GM19397 (cell line): ENCODE measurements around the gene TLR9.
"Not testable (repeated sequence)": the region's sequence is repeated elsewhere in the genome, so short reads cannot be mapped to it uniquely, and the experiment has no call there.

ENCODE experiments used
- ATAC-seq: cut with Tn5 transposase; IDR thresholded peaks from one replicate; pipeline ENCODE4 v1.9.1; 2021; ENCODE audit warnings: mild to moderate bottlenecking, moderate library complexity; ENCODE audit not compliant: unreplicated experiment

TLR9 gene

GRCh38 chr3:52196977-52197376 is 28.5 kb downstream of the TLR9 start:
- ATAC-seq, result no peak

GRCh38 chr3:52195823-52196331 is 29.6 kb downstream of the TLR9 start:
- no peak for ATAC-seq

GRCh38 chr3:52195291-52195597 is 30.2 kb downstream of the TLR9 start:
- no peak for ATAC-seq

DNA sequence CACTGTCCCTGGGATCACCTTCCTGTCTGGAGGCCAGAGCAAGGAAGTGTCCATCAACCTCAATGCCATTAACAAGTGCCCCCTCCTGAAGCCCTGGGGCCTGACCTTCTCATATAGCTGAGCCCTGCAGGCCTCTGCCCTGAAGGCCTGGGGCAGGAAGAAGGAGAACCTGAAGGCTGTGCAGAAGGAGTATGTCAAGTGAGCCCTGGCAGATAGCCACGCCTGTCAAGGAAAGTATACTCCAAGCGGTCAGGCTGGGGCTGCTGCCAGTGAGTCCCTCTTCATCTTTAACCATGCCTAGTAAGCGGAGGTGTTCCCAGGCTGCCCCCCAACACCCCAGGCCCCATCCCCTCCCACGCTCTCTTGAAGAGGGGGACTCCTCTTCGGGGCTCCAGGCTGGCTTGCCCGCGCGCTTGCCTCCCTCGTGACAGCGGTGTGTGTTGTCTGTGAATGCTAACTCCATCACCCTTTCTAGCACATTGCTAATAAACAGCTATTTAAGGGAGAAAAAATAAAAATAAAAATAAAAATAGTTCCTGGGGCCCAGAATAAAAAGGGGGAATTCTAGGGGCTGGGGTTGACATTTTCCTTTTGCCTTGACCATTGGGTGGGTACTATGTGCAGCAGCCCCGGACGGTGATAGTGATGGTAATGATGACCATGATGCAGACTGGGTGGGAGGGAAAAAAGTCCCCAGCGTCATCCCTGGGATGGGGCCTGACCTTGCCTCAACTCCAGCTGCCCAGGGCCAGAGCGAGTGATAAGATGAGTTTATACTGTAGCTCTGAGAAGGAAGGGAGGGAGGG is 30.8 kb downstream of the TLR9 start:
- ATAC-seq, result no peak

- no peak for ATAC-seq
Measured at GRCh38 chr3:52193065-52193464, 32.4 kb downstream of the TLR9 start.

DNA sequence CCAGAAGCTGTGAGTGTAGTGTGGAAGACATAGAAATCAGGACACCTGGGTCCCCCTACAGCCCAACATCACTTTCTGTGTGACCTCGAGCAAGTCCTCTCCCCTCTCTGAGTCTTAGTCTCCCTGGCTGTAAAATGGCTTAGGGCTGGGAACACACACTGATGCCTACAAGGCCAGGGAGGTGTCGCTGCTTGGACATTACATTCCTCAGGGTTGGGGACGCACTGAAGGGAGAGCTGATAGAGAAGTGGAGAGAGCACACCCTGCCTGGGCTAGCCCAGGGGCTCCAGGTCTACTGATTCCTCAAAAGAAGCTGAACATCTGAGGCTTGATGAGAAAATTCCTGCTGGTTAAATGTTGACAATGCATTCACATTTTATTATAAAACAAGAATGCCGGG is 33.8 kb downstream of the TLR9 start:
- ATAC-seq, result no peak

GRCh38 chr3:52190294-52191074 is 35.0 kb downstream of the TLR9 start:
- no peak for ATAC-seq

DNA sequence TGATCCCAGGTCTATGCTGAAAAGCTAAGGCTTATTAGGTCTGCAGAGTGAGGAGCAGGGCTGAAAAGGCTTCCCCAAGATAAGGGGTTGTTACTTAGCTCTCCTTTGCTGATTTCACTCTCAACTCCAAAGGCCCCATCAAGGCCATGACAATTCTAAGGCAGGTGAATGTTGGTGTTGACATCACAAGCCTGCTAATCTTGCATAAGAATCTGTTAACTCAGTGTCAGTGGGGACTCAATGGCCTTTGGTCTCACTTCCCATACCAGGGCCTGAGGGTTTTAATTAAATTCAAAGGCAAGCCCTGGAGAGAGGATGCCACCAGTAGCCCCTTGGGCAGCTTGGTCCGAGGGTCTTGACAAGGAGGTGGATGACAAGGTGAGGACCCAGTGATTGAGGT is 36.9 kb downstream of the TLR9 start:
- ATAC-seq, result no peak

- no peak for ATAC-seq
Measured at GRCh38 chr3:52186729-52187128, 38.7 kb downstream of the TLR9 start.

GRCh38 chr3:52185837-52186236 is 39.6 kb downstream of the TLR9 start:
- no peak for ATAC-seq

GRCh38 chr3:52185311-52185710 is 40.1 kb downstream of the TLR9 start:
- no peak for ATAC-seq

DNA sequence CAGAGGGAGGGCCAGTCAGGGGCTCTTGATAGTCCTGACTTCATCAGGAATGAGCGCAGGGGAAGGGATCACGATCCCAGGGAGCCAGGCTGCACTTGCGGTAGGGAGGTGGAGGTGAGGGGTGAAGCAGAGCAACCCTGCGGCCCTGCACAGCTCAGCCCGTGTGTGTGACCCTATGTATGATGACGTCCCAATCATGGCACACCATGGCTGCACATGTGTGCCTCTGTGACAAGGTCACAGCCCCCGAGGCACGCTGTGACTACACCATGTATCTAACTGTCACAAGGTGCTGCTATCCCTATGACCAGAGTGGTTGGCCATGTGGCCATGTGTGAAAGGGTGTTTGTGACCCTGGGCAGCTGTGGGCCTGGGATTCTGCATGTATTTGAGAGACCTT is 40.8 kb downstream of the TLR9 start:
- ATAC-seq, result no peak

- no peak for ATAC-seq
Measured at GRCh38 chr3:52183786-52184445, 41.5 kb downstream of the TLR9 start.

DNA sequence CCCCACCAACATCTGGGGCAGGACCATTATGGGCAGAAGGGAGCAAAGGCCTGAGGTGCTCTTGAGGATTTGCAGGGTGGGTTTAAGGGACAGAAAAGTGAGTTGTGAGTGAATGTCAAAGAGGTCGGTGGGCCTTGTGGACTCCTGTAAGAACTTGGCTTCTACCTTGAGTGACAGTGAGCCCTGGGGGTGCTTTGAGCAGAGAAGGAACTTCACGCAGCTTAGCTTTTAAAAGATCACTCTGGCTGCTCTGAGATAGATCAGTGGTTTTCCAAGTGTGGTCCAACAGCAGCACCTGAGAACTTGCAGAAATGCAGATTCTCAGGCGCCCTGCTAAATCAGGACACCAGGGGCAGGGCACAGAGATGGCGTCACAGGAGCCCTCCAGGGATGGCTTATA is 42.8 kb downstream of the TLR9 start:
- no peak for ATAC-seq

DNA sequence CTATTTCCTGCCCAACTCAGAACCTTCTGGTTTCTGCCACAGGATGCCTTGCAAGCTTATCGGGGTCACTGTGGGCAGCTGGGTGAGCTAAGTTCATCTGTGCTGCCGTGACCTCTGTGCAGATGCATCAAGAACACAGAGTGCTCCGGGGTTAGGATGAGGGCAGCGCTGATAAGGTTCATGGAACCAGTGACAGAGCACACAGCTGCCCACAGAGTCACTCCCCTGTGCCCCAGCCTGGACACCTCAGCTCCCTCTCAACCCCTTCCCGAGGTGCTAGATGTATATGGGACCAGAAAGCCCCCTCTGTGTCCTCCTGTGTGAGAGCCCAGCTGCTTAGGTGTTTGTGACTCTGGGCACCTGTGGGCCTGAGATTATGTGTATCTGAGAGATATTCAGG is 43.2 kb downstream of the TLR9 start:
- ATAC-seq, result no peak

- no peak for ATAC-seq
Measured at GRCh38 chr3:52181543-52181942, 43.9 kb downstream of the TLR9 start.

DNA sequence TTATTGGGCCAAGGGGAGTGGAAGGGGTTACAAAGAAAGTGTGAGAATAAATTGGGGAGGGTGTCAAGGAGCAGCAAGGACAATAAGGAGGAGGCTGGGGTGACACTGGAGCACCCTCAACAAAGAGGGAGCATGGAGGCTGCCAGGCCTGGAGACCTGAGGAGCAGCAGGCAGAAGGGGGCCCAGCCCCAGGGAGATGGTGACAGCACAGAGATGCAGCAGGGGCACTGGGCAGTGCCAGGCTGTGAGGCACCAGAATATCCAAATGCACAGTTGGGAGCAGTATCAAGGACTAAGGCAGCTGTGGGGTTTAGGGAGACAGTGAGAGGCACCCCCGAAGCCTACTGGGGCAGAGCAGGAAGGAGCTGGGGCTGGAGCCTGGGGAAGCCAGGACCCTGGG is 46.9 kb downstream of the TLR9 start:
- ATAC-seq, result no peak

DNA sequence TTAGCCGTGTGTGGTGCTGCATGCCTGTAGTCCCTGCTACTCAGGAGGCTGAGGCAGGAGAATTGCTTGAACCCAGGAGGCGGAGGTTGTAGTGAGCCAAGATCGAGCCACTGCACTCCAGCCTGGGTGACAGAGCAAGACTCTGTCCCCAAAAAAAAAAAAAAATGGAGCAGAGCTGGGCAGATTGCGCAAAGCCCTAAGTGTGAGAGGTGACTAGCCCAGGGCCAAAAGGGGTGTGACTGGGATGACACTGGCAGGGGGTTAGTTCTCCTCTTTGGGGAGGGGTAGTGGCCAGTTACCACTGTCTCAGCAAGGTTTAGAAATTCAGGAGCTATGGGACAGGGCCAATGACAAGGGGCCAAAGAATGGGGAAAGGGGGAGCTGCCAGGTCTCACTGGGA is 47.3 kb downstream of the TLR9 start:
- not testable (repeated sequence) for ATAC-seq

GRCh38 chr3:52177701-52178042 is 47.8 kb downstream of the TLR9 start:
- ATAC-seq, result no peak

DNA sequence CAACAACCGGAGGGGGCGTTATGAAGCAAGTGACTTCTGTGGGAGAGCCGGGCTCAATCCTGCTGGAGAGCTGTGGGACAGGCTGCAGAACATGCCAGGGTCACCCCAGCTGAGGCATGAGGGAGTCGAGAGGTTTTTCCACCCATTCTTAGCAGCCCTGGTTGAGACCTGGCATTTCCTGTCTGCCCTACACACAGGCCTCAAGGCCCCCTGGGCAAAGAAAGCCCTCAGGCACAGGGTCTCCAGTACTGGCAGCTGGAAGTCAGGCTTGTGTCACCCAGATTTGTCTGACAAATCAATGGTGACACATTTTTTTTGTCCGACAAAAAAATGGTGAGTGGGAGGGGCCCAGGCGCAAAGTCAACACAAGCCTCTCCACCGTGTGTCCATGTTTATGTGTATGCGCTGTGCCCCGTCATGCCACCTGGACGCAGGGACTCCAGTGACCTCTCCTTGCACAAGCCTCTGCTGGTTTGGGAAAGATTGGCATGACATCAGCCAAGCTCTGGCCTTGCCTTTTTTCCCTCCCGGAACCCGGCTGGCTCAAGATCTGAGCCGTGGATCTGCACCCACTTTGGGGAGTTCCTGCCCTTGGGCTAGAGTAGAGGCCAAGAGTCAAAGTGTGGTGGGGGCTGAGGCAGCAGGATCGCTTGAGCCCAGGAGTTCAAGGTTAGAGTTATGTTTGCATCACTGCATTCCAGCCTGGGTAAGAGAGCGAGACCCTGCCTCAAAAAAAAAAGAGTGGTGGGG is 48.3 kb downstream of the TLR9 start:
- ATAC-seq, result no peak

- no peak for ATAC-seq
Measured at GRCh38 chr3:52176180-52176752, 49.2 kb downstream of the TLR9 start.
